Measurements from ENCODE around the gene ZNF487. TPM values are rescaled to one million over a fixed set of nuclear protein-coding genes. Genes with fewer than 3 reads are reported as not detected.

The ZNF487 gene
- total RNA-seq, 4 donors from 2014 or later, result 7.3 to 23.7 (median 18.3) TPM

DNA sequence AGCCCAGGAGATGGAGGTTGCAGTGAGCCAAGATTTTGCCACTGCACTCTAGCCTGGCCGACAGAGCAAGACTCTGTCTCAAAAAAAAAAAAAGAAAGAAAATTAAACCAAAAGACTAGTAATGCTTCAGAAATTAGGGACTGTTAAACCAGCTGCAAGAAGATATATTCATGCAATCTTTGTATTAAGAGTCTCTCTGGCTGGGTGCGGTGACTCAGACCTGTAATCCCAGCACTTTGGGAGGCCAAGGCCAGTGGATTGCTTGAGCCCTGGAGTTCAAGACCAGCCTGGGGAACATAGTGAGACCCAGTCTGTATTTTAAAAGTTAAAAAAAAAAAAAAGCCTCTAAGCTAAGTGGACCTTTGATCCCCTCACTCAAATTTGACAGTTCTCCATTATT, 25.4 kb upstream of the ZNF487 start:
- Histone ChIP-seq H3K27me3 (no peaks in the 10 kb centered on the region), H3K4me1 (peaks cover 0 to 11% (median 2%) of the 10 kb centered on the region in 4 donors), H3K4me3 (no peak overlapping the region), H3K36me3 (no peaks in the 10 kb centered on the region), H3K27ac (no peak overlapping the region), H3K9me3 (no peaks in the 10 kb centered on the region)
- no peak for DNase-seq (ENCODE audit: low spot score in 2 of 2)
- TF ChIP-seq EP300 (IDR thresholded peaks at IDR 0.05) (no peak), POLR2A (IDR thresholded peaks at IDR 0.05) (no peak)
- TF ChIP-seq, protein P1, sequence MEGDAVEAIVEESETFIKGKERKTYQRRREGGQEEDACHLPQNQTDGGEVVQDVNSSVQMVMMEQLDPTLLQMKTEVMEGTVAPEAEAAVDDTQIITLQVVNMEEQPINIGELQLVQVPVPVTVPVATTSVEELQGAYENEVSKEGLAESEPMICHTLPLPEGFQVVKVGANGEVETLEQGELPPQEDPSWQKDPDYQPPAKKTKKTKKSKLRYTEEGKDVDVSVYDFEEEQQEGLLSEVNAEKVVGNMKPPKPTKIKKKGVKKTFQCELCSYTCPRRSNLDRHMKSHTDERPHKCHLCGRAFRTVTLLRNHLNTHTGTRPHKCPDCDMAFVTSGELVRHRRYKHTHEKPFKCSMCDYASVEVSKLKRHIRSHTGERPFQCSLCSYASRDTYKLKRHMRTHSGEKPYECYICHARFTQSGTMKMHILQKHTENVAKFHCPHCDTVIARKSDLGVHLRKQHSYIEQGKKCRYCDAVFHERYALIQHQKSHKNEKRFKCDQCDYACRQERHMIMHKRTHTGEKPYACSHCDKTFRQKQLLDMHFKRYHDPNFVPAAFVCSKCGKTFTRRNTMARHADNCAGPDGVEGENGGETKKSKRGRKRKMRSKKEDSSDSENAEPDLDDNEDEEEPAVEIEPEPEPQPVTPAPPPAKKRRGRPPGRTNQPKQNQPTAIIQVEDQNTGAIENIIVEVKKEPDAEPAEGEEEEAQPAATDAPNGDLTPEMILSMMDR (IDR thresholded peaks at IDR 0.05), result no peak
- 64 to 71% methylated on average over 2 of the region's 2 CpGs for WGBS, 2 donors

GRCh38 chr10:43415544-43415943, 21.4 kb upstream of the ZNF487 start:
- DNase-seq (ENCODE audit: low spot score in 2 of 2), result no peak
- no peak for TF ChIP-seq POLR2A (IDR thresholded peaks at IDR 0.05)
- no peak for TF ChIP-seq EP300 (IDR thresholded peaks at IDR 0.05)
- TF ChIP-seq, protein P1 (IDR thresholded peaks at IDR 0.05), result no peak
- Histone ChIP-seq H3K27me3 (no peaks in the 10 kb centered on the region), H3K36me3 (no peaks in the 10 kb centered on the region), H3K4me3 (no peak overlapping the region), H3K9me3 (no peaks in the 10 kb centered on the region), H3K27ac (no peak overlapping the region), H3K4me1 (peaks cover 0 to 13% (median 3%) of the 10 kb centered on the region in 4 donors)
- WGBS, 2 donors, result 90 to 93% methylated on average over 10 of the region's 10 CpGs

GRCh38 chr10:43417950-43418768, 18.8 kb upstream of the ZNF487 start:
- H3K9me3 ChIP-seq, result no peaks in the 10 kb centered on the region
- WGBS, 2 donors, result 62% methylated on average over 14 of the region's 14 CpGs
- H3K4me1 ChIP-seq, result peaks cover 0 to 23% (median 7%) of the 10 kb centered on the region in 4 donors
- no peak for DNase-seq (ENCODE audit: low spot score in 2 of 2)
- H3K27ac ChIP-seq, result peak overlapping the region in 3 of 4 donors; percentile 49 to 65 (median 53)
- TF ChIP-seq, protein P1 (IDR thresholded peaks at IDR 0.05), result no peak
- TF ChIP-seq POLR2A (IDR thresholded peaks at IDR 0.05) (no peak), EP300 (IDR thresholded peaks at IDR 0.05) (peak in 1 of 2 donors; percentile 22)
- no peaks in the 10 kb centered on the region for H3K36me3 ChIP-seq
- H3K27me3 ChIP-seq, result no peaks in the 10 kb centered on the region
- H3K4me3 ChIP-seq, result no peak overlapping the region

- Histone ChIP-seq H3K4me1 (peaks cover 0 to 27% (median 7%) of the 10 kb centered on the region in 4 donors), H3K4me3 (peak overlapping the region; percentile 53 to 70 (median 62)), H3K27ac (peak overlapping the region; percentile 95 to 98 (median 98)), H3K36me3 (no peaks in the 10 kb centered on the region), H3K9me3 (no peaks in the 10 kb centered on the region), H3K27me3 (no peaks in the 10 kb centered on the region)
- TF ChIP-seq, protein P1 (IDR thresholded peaks at IDR 0.05), result no peak
- TF ChIP-seq POLR2A (IDR thresholded peaks at IDR 0.05) (no peak), EP300 (IDR thresholded peaks at IDR 0.05) (no peak)
- 61 to 67% methylated on average over 18 of the region's 18 CpGs for WGBS, 2 donors
- DNase-seq (ENCODE audit: low spot score in 2 of 2), result no peak
These were observed 16.9 kb upstream of the ZNF487 start for GRCh38 chr10:43419997-43420368.
